Thoracic aorta endothelial cell (primary cell): ENCODE results near the gene LAG3. TPM values are rescaled to one million over a fixed set of nuclear protein-coding genes. Genes with fewer than 3 reads are reported as not detected.

ENCODE experiments used
- total RNA-seq: library from RNA; depleted of rRNA; stranded (reverse); fragments of >200 nt; gene quantifications from 2 replicates; pipeline ENCODE4 v1.2.3, GENCODE V29; 2012

The LAG3 gene
- total RNA-seq: 0.13 and 0.14 TPM in 2 replicates

DNA sequence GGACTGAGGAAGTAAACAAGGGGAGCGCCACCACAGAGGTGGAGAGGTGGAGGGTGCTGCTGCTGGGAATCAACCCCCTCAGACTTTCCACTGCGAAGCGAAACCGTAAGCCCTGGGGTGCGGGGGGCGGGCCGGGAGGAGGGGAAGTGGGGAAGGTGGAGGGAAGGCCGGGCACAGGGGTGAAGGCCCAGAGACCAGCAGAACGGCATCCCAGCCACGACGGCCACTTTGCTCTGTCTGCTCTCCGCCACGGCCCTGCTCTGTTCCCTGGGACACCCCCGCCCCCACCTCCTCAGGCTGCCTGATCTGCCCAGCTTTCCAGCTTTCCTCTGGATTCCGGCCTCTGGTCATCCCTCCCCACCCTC lies at the start of gene LAG3:
Gene LAG3 (plus strand): TSS at position 190 of the 365 bp plus-strand sequence. CDS start 333 bp downstream, outside the sequence.

DNA sequence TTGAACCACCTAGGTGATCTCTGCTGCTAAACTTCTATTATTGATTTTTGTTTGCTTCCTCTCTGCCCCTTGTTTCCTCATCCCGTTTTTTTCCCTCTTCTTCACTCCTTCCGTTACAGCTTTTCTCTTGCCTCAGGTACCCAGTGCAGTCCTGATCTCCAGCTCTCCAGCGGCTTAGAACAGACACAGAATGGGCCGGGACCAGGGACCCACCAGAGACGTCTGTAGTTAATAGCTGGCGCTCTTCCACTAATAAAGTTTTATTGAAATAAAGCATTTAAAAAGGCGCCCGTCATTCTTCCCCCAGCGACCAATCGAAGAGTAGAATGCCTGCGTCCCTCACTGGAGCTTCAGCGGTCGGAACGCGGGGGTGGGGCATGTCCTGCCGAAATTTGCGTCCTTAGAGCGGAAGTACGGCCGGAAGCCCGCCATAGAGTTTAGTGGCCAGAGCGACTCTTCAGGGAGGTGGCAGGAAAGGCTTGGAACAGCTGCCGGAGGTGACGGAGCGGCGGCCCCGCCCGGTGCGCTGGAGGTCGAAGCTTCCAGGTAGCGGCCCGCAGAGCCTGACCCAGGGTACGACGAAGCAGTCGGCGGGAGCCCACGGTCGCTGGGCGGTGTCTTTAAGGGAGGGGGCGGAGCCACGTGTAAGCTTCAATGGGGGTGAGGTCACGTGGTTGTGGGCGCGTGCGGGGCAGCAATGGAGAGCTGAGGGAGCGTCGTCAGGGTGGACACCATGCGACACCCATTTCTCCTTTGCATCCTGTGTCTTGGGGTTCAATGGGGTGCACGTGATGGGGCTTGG lies 48.5 kb upstream of the LAG3 start, which contains the start of gene COPS7A:
Gene COPS7A (plus strand): TSS at position 440 of the 802 bp plus-strand sequence. CDS start 611 bp downstream, outside the sequence.

DNA sequence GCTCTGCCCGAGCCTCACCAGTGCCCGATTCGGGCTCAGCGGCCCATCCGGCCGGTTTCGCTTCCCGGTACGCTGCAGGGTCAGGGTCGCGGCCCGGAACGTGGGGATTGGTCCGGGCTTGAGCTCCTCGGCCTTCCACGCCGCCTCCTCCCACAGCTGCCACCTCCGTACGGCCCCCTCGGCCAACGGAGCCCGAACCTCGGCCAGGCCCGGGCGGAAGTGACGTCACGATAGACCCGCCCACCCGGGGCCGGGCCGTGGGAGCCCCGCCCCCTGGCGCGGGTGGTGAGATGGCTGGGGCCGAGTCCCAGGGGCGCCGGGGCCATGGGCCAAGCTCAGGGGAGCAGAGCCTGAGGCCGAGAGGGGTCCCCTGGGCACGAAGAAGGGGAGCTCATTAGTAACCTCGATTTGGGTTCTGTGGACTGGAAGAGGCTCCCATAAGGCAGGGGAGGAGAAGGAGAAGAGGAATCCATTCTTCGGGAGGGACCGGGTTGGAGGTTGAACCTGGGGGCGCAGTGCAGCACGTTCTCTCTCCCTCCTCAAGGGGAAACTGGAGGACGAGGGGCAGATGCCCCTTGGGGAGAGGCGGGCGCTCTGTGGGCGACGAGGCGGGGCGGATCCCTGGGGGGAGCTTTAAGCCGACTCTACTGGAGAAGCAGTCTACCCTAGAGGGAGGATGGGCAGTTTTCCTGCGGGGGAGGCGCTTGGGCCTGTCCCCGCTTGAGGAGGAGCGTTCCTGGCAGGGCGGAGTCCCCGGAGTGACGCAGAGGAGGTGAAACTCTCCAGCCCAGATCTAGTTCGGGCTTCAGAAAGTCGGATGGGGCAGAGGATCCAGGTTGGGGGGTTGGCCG lies 19.2 kb upstream of the LAG3 start, which contains the start of gene MLF2:
Gene MLF2 (minus strand): TSS at position 221 of the 851 bp plus-strand sequence. CDS start 807 bp downstream, outside the sequence.

DNA sequence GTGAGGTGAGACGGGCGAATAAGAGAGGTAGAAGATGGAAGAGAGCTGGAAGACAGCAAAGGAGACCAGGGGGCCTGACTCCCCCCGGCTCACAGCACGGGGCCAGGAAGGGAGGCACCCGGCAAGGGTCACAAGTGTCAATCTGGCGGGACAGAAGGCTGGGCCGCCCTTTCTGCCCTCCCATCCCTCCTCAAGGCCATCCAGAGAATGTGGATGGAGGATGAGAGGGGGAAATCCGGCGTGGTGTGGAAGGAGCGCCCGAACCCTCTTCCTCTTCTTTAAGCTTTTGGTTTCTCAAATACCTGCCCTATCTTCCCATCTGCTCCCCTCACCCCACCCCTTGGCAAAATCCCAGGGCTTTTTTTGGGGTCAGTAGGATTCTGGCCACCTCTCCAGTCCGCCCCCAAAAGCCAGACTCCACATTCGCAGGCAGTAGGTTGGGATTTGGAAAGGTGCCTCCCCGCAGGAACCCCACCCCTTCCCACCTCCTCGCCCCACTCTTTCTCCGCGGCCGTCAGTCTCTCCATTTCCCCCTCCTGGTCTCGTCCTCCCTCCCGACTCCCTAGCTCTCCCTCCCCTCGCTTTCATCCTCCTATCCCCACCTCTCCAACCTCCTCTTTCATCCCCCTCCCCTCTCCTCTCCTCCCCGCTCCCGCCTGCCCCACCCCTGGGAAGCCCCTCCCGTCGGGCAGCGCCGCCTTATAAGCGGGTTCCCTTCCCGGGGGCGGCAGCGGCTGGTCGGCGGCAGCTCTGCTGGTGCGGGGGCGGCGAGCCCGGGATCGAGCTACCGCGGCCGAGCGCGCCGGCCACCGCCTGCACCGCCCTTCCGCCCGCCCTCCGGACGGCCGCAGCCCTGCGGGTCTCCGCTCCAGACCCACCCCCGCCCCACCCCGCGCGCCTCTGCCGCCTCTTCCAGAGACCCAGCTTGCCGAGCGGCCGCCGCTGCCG lies 6.4 kb upstream of the LAG3 start, which contains the start of gene PTMS:
Gene PTMS (plus strand): TSS at position 730 of the 948 bp plus-strand sequence. CDS start 343 bp downstream, outside the sequence.

DNA sequence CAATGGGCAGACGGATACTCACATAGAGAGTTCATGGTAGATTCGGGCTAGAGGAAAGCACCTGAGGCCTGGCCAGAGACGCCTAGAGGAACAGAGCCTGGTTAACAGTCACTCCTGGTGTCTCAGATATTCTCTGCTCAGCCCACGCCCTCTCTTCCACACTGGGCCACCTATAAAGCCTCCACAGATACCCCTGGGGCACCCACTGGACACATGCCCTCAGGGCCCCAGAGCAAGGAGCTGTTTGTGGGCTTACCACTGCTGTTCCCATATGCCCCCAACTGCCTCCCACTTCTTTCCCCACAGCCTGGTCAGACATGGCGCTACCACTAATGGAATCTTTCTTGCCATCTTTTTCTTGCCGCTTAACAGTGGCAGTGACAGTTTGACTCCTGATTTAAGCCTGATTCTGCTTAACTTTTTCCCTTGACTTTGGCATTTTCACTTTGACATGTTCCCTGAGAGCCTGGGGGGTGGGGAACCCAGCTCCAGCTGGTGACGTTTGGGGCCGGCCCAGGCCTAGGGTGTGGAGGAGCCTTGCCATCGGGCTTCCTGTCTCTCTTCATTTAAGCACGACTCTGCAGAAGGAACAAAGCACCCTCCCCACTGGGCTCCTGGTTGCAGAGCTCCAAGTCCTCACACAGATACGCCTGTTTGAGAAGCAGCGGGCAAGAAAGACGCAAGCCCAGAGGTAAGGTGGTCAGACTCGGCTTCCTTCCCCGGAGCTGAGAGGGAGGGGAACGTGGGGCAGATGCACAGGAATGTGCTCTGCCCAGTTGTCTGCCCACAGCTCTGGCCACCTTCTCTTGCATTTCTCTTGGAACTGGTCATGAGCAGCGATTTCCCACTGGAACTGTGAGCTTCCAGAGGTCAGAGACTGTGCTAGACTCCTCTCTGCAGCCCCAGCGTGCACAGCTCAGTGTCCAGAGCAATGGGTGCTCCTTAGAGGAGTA lies 16.9 kb downstream of the LAG3 start, which contains the start of gene CD4:
Gene CD4 (plus strand): TSS at position 557 of the 953 bp plus-strand sequence. CDS start 10,611 bp downstream, outside the sequence.

DNA sequence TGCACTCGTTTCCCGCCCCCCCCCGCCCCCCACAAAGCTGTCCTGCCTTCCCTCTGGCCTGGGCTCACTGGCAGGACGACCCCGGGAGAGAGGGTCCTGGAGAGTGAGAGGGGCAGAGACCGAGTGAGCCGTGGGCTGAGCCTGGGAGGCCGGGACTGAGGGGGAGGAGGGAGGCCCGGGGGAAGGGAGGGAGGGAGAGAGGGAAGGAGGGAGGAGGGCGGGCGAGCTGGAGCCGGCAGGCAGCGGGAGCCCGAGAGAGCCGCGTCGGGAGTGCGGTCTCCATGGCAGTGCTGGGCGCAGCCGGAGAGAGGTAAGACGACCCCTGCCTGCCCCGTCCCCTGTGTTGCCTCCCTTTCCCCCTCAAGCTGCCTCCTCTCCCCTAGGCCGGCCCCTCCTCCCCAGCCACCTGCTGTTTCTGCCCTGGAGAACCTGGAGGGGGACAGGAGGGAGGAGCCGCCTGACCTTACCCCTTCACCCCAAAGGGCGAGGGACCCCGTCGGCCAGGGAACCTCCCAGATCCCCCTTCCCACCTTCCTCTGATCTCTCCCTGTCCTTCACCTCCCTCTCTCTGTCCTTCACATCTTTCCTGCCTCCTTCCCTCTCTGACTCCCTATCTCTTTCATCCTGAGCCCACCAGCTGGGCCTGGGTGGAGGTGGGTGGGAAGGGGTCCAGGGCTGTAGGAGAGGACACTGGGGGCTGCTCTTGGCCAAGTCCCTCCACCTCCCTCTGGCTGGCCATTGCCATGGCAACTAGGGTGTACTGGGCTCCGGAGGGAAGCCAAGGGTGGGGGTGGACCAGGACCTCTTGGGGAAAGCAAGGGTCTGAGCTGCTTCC lies 49.5 kb downstream of the LAG3 start, which contains the start of gene GPR162:
Gene GPR162 (plus strand): TSS at position 231 of the 835 bp plus-strand sequence. CDS start 2,078 bp downstream, outside the sequence.

Other genes with a start within 250 kb of the LAG3 start
- 6,676 and 6,710 TPM in 2 replicates for gene GAPDH, start 238.0 kb upstream of the LAG3 start, total RNA-seq
- gene IFFO1, start 216.5 kb upstream of the LAG3 start, total RNA-seq: 6.3 and 7.6 TPM in 2 replicates
- 47.5 and 52.7 TPM in 2 replicates for gene NOP2, start 204.2 kb upstream of the LAG3 start, total RNA-seq
- 222 and 230 TPM in 2 replicates for gene CHD4, start 165.1 kb upstream of the LAG3 start, total RNA-seq
- gene LPAR5, start 136.6 kb upstream of the LAG3 start, total RNA-seq: 0.13 TPM in 1 of 2 replicates, not detected in the other
- gene ACRBP, start 125.1 kb upstream of the LAG3 start, total RNA-seq: 0.50 and 0.53 TPM in 2 replicates
- 30.1 and 35.0 TPM in 2 replicates for gene ING4, start 109.4 kb upstream of the LAG3 start, total RNA-seq
- 27.0 and 28.2 TPM in 2 replicates for gene ZNF384, start 83.1 kb upstream of the LAG3 start, total RNA-seq
- gene PIANP, start 71.7 kb upstream of the LAG3 start, total RNA-seq: 0.13 TPM in 1 of 2 replicates, not detected in the other
- gene COPS7A, start 48.5 kb upstream of the LAG3 start, total RNA-seq: 34.7 and 40.3 TPM in 2 replicates
- 89.4 and 97.4 TPM in 2 replicates for gene MLF2, start 19.4 kb upstream of the LAG3 start, total RNA-seq
- 98.0 and 103 TPM in 2 replicates for gene PTMS, start 6.2 kb upstream of the LAG3 start, total RNA-seq
- gene CD4, start 17.0 kb downstream of the LAG3 start, total RNA-seq: not detected in 2 replicates
- gene GPR162, start 49.3 kb downstream of the LAG3 start, total RNA-seq: 5.7 and 9.4 TPM in 2 replicates
- 56.1 and 68.3 TPM in 2 replicates for gene P3H3, start 55.9 kb downstream of the LAG3 start, total RNA-seq
- gene GNB3, start 68.4 kb downstream of the LAG3 start, total RNA-seq: 3.1 and 3.8 TPM in 2 replicates
- 25.7 and 39.8 TPM in 2 replicates for gene CDCA3, start 78.8 kb downstream of the LAG3 start, total RNA-seq
- 83.1 and 87.7 TPM in 2 replicates for gene USP5, start 79.6 kb downstream of the LAG3 start, total RNA-seq
- 806 and 826 TPM in 2 replicates for gene TPI1, start 95.0 kb downstream of the LAG3 start, total RNA-seq
- 1.2 and 3.3 TPM in 2 replicates for gene SPSB2, start 100.8 kb downstream of the LAG3 start, total RNA-seq
- gene LRRC23, start 132.3 kb downstream of the LAG3 start, total RNA-seq: 2.1 and 5.3 TPM in 2 replicates
- gene ENO2, start 142.1 kb downstream of the LAG3 start, total RNA-seq: 12.2 TPM in 2 replicates
- 17.6 and 23.0 TPM in 2 replicates for gene ATN1, start 155.4 kb downstream of the LAG3 start, total RNA-seq
- not detected in 2 replicates for gene RNU7-1, start 171.3 kb downstream of the LAG3 start, total RNA-seq
- 64.9 and 76.2 TPM in 2 replicates for gene C12orf57, start 171.5 kb downstream of the LAG3 start, total RNA-seq
- gene PTPN6, start 178.8 kb downstream of the LAG3 start, total RNA-seq: 0.36 TPM in 1 of 2 replicates, not detected in the other
- 193 and 222 TPM in 2 replicates for gene PHB2, start 198.1 kb downstream of the LAG3 start, total RNA-seq
- 48.4 and 49.6 TPM in 2 replicates for gene EMG1, start 198.4 kb downstream of the LAG3 start, total RNA-seq
- gene LPCAT3, start 246.0 kb downstream of the LAG3 start, total RNA-seq: 9.4 and 14.7 TPM in 2 replicates